ENCODE measurements around the gene RPL14. TPM values are rescaled to one million over a fixed set of nuclear protein-coding genes. Genes with fewer than 3 reads are reported as not detected.

Gene RPL14
- total and polyA plus RNA-seq, 2 of the 13 experiments (the other 11 are each of a cell fraction or from before 2014, with no cell fraction given): 502 to 1,291 TPM

- no peak for TF ChIP-seq ZSCAN22 (CRISPR knock-in tag; IDR thresholded peaks at IDR 0.05)
- peak; percentile 57; the same call in 1 of the 2 replicates for TF ChIP-seq MAX (IDR thresholded peaks at IDR 0.05)
- no peak for TF ChIP-seq MTF2 (CRISPR knock-in tag; IDR thresholded peaks at IDR 0.05; ENCODE audit: borderline replicate concordance)
- TF ChIP-seq ZNF607 (CRISPR knock-in tag; IDR thresholded peaks at IDR 0.05; ENCODE audit: borderline replicate concordance): peak; percentile 88; the same call in 1 of the 2 replicates
- no peak for TF ChIP-seq GPN1 (CRISPR knock-in tag; IDR thresholded peaks at IDR 0.05; ENCODE audit: borderline replicate concordance)
- no peak for TF ChIP-seq SP1 (IDR thresholded peaks at IDR 0.05)
- TF ChIP-seq SP1 (CRISPR knock-in tag; IDR thresholded peaks at IDR 0.05): peak; percentile 68
- no peak for TF ChIP-seq ZNF207 (IDR thresholded peaks at IDR 0.05; ENCODE audit: borderline replicate concordance)
- peak; percentile 39 for TF ChIP-seq TEAD3 (CRISPR knock-in tag; optimal IDR thresholded peaks at IDR 0.05; ENCODE audit: borderline replicate concordance)
- peak; percentile 69; the same call in 1 of the 2 replicates for TF ChIP-seq ZNF567 (CRISPR knock-in tag; IDR thresholded peaks at IDR 0.05; ENCODE audit: borderline replicate concordance)
- no peak for TF ChIP-seq TRIM24 (CRISPR knock-in tag; IDR thresholded peaks at IDR 0.05)
- TF ChIP-seq NAIF1 (CRISPR knock-in tag; IDR thresholded peaks at IDR 0.05; ENCODE audit: borderline replicate concordance): no peak; the same call in 1 of the 2 replicates
- TF ChIP-seq CHD4 (IDR thresholded peaks at IDR 0.05; ENCODE audit: borderline replicate concordance, low read length): no peak
- TF ChIP-seq IRF9 (CRISPR knock-in tag; IDR thresholded peaks at IDR 0.05; ENCODE audit: borderline replicate concordance): peak; percentile 76; the same call in 1 of the 2 replicates
- peak; percentile 95 for TF ChIP-seq THAP9 (CRISPR knock-in tag; IDR thresholded peaks at IDR 0.05; ENCODE audit: borderline replicate concordance)
- no peak for TF ChIP-seq REXO4 (CRISPR knock-in tag; IDR thresholded peaks at IDR 0.05; ENCODE audit: borderline replicate concordance)
- peak; percentile 39; the same call in 1 of the 2 replicates for TF ChIP-seq ZNF136 (CRISPR knock-in tag; IDR thresholded peaks at IDR 0.05; ENCODE audit: low read depth)
- TF ChIP-seq TFE3 (CRISPR knock-in tag; IDR thresholded peaks at IDR 0.05): no peak; the same call in 1 of the 2 replicates
- no peak for TF ChIP-seq RFX1 (IDR thresholded peaks at IDR 0.05)
- no peak for TF ChIP-seq SOX13 (IDR thresholded peaks at IDR 0.05)
- TF ChIP-seq SOX13 (CRISPR knock-in tag; conservative IDR thresholded peaks at IDR 0.05 in 1 of 2, IDR thresholded peaks at IDR 0.05 in 1 of 2): peak in 1 of 2 experiments; percentile 26; a peak in 1 of 4 replicates
- TF ChIP-seq NCOR1 (IDR thresholded peaks at IDR 0.05; ENCODE audit: borderline replicate concordance, low read length): no peak; the same call in 1 of the 2 replicates
- peak; percentile 43 for TF ChIP-seq GFI1 (CRISPR knock-in tag; IDR thresholded peaks at IDR 0.05; ENCODE audit: borderline replicate concordance)
- 0 out of 2 replicates have a peak, but pooled peaks have one; percentile 5 for TF ChIP-seq ZFP36L2 (CRISPR knock-in tag; IDR thresholded peaks at IDR 0.05)
Measured at GRCh38 chr3:40452876-40453730, 4.0 kb upstream of the RPL14 start (continued).
